HG03442 (cell line): ENCODE data around the gene TJP3.
A peak's percentile ranks its signal among the peaks of the same experiment; 100 is the strongest.

Source experiments
- ATAC-seq: cut with Tn5 transposase; IDR thresholded peaks from one replicate; pipeline ENCODE4 v1.9.1; 2021; ENCODE audit warnings: mild to moderate bottlenecking, moderate library complexity; ENCODE audit not compliant: unreplicated experiment

The TJP3 gene

DNA sequence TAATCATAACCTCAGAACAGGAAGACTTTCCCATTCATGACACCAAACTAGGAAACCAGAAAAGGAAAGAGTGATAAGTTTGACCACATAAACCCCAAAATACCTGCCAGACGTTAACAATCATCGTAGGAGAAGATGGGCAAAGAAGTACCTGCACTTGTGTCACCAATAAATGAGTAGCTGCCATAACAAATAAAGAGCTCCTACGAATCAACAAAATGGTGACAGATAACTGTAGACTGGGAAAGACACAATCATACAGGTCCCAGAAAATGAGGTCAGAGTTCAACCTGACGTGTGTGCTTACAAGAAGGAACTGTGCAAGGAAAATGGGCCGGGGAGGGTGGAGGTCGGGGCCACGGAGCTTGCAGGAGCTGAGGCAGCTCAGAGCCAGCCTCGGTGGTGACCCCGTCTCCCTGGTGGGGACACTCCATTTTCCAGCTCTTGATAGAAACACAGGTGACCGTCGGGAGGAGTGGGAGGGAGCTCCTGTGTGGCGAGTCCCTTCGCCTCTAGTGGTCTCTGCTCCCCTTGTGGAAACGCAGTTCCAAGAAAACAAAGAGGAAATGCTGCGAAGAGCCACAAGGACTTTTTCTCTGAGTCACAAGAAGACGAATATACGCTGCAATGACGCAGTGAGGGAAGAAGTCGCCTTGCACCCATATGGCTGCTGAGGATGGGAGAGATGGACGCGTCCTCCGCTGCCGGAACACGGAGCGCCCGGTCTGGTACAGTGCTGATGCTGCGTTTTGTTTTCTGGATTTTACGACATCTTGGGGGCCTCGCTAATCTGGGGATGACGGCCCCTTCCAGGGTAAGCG lies 17.4 kb upstream of the TJP3 start:
- no peak for ATAC-seq

DNA sequence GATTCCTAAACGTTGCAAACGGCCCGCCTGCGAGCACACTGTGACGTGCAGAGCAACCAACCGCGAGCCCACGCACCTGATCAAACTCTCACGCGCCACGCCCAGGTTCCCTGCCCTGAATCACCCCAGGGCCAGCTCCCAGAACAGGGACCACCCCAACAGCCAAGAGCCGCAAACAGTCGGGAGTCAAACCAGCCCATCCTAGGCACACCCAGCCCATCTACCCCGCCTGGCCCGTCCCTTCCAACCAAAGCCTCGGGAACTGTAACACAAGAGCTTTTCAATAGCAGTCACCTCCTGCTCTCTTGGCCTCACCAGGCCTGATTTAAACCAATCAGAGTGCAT lies 16.8 kb upstream of the TJP3 start:
- ATAC-seq: no peak

DNA sequence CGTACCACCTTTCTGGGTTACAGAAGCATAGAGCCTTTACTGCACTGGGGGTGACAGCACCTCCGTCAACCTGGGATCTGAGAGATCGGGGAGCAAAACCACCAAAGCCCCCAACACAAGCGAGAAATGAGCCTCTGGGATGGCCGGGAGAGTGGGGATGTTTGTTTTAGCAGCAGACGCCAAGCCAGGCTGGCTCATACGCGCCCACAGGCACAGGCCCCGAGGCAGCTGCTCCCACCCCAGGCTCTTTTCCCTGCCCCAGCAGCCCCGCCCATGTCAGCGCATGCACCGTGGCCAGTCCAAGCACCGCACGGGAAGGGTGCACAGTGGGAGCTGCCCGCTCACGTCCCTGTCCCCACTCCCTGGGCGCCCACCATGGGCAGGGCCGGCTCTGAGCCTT lies 16.5 kb upstream of the TJP3 start:
- no peak for ATAC-seq

DNA sequence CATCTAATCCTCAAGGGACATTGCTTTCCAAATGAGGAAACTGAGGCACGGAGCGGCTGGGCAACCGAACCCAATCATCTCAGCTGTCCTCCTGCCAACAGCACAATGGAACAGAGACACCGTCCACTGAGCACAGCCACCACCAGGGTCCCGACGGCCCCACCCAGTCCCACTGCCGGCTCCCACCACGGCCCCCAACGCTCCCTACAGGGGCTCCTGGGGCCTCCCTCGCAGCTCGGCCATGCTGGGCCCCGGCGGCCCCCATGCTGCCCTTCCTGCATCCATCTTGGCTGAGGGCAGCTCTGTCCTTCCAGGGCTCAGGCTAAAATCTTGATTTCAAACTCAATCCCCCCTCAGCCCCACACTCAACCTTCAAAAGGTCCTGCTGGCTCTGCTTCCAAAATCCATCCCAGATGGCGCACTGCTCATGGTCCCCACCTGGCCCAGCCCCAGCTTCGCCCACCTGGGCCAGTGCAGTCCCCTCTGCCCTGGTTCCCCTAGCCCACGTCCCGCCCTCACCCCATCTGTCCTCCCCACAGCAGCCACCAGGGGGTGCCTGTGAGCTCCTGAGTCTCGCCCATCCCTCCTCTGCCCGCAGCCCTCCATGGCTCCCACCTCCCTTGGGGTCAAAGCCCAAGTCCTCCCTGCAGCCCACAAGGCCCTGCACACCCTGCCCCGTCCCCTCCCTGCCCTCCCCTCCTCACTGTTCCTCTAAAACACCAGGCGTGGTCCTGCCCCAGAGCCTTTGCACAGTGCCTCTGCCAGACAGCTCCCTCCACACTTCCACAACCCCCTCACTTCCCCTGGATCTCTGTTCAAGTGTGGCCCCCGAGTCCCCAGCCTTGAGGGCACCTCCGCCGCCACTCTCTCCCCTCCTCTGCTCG lies 15.8 kb upstream of the TJP3 start:
- no peak for ATAC-seq

DNA sequence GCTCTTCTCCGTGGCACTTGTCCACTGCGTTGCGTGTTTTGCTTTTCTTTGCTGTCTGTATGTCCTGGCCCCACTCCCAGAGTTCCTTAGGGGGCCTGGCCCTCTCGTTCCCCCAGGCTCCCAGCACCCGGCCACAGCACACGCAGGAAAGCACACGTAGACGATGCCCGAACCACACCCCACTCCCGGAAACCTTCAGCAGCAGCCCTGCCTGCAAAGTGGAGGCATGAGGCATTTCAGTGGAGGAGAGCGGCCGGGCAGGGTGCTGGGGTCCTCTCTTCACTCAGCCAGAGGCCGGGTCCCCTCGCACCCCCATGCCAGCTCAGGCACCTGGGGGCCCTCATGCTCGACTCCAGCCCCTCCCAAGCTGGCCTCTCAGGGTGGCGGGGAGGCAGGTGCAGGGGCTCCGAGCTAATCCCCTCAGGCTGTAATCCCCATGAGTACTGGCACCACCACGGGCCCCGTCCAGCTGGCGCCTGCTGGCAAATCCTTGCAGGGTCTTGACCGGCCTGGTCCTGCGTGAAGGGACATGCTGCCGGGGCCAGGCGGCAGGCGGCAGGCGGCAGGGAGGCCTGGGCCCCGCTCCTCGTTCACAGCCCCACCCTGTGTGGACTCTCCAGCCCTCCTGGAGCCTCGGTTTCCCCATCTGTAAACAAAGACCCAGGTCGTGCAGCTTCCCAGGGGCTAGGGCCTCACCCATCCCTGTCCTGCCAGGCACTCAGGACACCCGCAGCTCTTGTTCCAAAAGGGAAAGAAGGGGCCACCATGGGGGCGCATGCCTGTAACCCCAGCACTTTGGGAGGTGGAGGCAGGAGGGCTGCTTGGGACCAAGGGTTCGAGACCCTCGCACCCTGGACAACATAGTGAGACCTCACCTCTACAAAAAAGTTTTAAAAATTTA lies 14.9 kb upstream of the TJP3 start:
- ATAC-seq: no peak

DNA sequence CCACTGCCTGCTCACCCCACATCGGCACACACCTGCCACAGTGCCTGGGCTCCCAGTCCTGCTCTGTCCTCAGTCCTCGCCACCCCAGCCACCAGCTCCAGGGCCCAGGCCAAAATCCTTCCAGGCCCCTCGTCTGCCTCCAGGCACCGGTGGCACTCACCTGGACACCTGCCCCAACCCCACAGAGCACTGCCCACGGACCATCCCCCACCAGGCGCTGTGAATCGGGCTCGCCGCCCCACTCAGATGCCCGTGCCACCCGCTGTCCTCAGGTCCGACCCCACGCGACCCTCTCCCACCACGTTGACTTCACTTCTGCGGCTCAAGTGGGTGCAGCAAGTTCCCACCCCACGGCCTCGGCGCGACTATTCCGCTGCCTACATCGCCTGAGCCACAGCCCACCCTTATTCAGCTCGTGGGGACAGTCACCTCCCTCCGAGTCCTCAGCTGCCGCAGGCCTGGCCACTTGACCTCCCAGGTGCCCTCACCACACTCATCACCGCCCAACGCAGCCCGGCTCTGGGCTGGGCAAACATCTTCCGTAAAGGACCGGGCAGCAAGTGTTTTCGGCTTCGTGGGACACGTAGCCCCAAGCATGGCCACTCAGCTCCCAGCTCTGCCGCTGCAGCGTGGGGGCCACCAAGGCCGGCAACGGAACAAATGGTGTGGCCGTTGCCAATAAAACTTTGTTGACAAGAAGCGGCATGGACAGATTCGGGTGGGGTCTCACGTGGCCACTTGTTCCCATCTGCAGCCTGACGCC lies 13.6 kb upstream of the TJP3 start:
- no peak for ATAC-seq

DNA sequence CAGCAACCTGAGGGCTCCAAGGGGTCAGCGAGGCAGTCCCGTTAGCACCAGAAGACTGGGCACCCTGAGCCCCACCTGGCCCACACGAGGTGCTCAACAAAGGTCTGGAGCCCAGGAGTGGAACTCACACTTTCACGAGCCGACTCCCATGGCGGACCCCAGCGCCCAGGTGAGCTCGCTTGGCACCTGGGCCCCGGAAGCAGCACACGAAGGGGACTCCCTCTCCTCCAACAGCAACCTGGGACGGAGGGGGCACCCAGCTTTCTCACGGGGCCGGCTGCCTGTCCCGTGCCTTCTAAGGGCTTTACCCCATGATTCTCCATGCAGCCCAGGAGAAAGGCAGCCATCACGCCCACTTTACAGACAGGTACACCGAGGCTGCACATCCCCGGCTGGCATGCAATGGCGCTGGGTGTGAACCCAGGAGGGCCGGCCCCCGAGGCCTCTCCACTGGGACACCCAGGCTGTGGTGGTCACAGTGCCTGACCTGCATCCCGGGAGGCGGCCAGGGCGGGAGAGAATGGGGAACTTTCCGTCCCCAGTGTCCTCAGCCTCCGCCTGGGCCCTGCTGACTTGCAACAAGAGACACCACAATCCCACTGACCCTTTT lies 13.0 kb upstream of the TJP3 start:
- no peak for ATAC-seq

DNA sequence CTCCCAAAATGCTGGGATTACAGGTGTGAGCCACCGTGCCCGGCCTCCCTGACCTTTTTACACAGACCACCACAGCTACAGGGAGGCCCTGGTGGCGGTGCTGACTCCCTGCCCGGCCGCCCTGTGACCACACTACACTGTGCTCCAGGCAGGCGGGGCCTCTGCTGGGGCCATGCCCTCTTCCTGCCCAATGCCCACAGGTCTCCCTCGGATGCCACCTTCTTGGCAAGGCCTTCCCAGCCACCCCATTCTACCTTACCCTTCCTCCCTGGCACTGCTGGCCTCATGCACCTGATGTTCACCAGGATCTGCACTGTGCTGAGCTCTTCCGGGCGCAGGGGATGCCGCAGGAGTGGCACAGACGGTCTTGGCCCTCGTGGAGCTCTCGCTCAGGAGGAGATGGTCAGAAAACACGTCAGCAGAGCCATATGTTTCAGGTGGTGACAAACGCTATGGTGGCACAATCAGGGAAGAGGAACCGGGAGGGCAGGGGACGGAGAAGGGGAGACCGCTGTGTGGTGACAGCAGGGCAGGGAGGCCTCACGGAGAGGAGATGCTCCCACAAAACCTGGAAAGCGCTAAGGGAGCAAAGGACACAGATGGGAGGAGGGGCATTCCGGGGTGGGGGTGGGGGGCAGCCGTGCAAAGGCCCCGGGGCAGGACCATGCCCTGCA lies 12.1 kb upstream of the TJP3 start:
- no peak for ATAC-seq

DNA sequence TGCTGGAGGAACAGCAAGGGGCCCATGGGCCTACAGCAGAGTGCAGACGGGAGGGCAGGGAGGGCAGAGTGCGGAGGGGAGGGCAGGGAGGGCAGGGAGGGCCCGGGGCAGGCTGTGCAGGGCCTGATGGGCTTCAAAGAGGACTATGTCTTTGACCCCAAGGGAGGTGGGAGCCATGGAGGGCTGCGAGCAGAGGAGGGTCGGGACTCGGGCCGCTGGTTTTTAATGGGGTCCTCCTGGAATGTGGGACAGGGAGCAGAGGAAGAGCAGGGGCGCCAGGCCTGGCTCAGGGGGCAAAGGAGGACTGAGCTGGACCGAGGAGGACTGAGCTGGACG lies 11.6 kb upstream of the TJP3 start:
- no peak for ATAC-seq

DNA sequence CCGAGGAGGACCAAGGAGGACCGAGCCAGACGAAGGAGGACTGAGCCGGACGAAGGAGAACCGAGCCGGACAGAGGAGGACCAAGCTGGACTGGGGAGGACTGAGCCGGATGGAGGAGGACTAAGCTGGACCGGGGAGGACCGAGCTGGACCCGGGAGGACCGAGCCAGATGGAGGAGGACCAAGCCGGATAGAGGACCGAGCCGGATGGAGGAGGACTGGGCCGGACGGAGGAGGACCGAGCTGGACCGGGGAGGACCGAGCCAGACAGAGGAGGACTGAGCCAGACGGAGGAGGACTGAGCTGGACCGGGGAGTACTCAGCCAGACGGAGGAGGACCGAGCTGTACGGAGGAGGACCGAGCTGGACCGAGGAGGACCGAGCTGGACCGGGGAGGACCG lies 11.1 kb upstream of the TJP3 start:
- no peak for ATAC-seq

DNA sequence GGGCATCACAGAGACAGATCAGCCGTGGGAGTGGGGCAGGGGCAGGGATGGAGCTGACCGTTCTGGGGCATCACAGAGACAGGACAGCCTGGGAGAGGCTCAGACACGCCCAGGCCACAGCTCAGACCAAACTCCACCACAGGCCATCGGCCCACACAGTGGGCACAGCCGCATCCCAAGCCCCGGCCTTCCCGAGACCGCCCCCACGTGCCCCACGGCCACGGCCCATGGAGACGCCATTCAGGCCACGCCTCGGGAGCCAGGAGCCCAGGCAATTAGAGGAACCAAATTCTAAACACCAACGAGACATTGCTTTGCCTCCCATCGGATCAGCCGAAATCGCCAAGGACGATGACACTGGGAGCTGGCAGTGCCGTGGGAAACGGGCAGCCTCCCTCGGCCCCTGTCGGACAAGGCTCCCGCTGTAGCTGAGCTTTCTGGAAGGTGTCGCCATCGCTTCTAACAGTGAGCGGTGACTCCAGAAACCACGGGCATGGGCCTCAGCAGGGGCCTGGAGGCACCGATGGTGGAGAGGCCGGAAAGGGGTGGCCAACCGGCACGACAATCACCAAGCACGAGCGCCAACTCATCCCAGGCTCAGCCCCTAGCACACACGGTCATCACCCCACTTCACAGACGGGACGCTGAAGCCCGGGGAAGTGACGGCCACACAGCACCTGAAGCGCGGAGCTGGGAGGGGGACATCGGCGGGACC lies 10.4 kb upstream of the TJP3 start:
- ATAC-seq: no peak

DNA sequence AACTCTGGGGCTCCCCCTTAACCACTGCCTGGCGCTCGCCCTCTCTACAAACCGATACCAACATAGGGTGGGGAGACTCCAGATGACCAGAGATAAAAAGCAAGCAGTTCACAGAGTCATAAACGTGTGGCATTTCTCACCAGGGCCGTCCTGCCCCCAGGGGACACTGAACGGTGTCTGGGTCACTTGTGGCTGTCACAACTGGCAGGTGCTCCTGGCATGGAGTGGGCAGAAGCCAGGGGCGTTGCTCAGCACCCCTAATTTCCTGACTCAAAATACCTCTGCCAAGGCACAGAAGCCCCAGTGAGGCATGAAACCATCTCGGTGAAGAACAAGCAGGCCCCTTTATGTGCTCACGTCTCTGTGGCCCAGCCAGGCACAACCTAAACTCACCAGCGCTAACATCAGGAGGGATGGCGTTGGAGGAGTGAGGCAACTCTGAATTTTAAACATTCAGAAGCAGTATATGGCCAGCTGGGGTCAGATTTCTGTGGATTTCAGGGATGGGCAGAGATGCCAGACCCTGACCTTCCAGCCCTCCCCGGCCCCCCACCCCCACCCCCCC lies 9.7 kb upstream of the TJP3 start:
- no peak for ATAC-seq

DNA sequence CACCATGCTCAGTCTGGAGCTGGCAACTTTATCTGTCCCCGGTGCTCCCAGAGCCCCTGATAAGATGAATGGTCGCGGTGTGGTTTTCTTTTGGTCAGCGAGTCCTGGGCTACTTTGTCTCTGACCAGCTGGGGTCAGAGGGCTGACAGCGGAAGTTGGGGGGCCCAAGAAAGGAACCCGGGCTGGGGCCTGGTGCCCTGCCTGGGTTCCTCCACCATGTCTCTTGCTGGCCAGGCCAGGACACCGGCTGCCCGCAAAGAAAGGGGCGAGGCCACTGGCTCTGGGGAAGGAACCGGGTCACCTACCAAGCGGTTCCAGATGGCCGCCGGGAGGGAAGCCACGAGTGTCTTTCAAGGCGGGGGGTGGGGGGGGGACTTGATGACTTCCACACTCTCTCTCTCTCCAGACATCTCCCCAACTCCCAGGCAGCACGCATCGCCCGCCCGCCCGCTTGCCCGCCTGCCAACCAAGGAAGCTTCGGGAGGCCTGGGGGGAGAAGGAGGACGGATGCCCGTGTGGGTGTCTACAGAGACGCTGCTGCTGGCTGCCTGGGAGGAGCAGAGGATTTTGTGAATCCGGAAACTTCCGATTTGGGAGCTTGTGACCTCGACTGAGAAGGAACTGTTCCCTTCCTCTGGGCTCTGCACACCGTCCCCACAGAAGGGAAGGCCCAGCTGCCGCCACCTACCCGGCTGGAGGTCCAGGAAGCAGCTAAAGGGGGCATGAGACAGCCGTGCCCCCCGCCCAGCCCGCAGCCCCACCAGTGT lies 9.0 kb upstream of the TJP3 start:
- ATAC-seq: no peak

DNA sequence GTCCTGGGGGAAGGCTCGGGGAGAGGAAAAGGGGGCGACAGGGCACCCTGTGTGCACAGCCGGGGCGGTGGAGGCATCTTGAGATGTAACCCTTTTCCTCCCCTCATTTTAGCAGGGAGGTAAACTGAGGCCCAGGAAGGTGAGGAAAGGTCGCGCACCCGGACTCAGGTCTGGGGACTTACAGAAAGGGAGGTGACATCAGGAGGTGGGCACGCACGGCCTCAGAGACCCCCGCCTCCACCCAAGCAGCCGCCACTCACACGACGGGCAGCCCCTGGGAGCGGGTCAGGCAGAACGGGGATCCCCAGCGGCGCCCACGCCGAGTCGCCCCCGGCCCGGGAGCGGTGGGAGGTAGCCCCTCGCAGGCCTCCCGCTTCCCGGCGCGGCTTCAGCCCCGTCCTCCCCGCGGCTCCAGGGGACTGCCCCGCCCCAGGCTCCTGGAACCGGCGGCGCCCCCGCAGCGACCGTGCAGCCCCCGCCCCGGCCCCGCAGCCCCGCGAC lies 8.4 kb upstream of the TJP3 start:
- peak; percentile 15 for ATAC-seq

DNA sequence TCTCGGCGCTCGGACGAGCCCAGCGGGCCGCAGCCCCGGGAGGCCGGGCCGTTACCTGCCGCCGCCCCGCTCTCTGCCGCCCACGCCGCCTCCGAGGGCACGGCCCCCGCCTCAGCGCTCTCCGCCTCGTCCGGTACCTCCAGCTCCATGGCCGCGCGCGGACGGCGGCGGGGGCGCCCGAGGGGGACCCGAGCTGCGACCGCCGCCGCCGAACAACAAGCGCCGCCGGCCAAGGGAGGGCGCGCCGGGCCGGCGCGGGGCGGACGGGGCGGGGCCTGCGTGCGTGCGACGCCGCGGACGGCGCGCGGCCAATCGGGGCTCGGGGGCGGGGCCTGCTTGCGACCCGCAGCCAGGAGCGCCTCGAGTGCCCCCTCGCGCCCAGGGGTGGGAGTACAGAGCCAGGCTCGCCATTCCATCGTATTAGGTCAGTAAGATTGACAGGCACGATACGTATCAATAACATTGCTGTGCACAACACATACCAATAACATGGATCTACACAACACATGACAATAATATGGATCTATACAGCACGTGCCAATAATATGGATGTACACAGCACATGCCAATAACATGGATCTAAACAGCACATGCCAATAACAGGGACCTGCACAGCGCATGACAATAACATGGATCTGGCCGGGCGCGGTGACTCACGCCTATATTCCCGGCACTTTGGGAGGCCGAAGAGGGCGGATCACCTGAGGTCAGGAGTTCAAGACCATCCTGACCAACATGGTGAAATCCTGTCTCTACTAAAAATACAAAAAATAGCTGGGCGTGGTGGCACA lies 7.7 kb upstream of the TJP3 start, which contains the start of gene PIP5K1C:
TSS of gene PIP5K1C (minus strand) at position 227 of the 791 bp plus-strand sequence. CDS start at position 149, 78 bp downstream.
- ATAC-seq: peak; percentile 82

DNA sequence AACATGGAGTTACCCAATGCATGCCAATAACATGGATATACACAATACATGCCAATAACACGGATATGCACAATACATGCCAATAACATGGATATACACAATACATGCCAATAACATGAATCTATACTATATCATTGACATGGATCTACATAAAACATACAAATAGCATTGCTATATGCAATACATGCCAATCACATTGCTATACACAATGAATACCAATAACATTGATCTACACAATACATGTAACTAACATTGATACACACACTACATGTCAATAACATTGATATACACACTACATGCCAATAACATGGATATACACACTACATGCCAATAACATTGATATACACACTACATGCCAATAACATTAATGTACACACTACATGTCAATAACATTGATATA lies 7.0 kb upstream of the TJP3 start:
- no peak for ATAC-seq

DNA sequence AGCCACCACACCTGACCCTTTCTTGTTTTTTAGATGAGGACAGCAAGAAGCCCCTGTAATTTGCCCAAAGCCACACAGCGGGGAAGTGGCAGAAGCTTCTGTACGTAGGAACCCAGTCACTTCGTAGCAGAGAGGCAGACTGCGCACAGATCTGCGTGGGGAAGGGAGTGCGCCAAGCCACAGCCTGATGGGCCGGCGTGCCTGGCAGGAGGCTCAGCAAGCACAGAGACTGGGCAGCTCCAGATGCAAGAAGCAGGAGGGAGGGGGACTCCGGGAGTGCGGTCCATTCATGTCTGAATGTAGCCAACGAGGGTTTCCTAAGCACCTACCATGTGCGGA lies 347 bp upstream of the TJP3 start:
- no peak for ATAC-seq
